Common myeloid progenitor, CD34-positive (primary cell): Measurements from ENCODE around the gene ZBTB7C.

Experiments used
- CTCF ChIA-PET: fragments of 350-600 bp; sonication (Branson Sonifier 250); formaldehyde crosslinking; loops from one replicate; lab custom pipeline; 2021; ENCODE audit warnings: antibody characterized with exemption; lab: Charles Lee
- POLR2A ChIA-PET: fragments of 350-600 bp; sonication (Branson Sonifier 250); formaldehyde crosslinking; loops from one replicate; lab custom pipeline; 2021; ENCODE audit warnings: antibody characterized with exemption; lab: Charles Lee
- DNase-seq, 3 donors: peaks; one replicate each; pipeline versions ENCODE4 v3.0.0 to v3.0.0-alpha.2; 2013
- H3K27ac ChIP-seq, 2 experiments: 1 replicate in 1 of 2; 2 replicates in 1 of 2; pipeline ENCODE4 v1.7.0; 2013; ENCODE audit warnings: inconsistent platforms in 2 of 2, low read length in 2 of 2, mild to moderate bottlenecking in 2 of 2, low read depth in 1 of 2, moderate library complexity in 1 of 2; ENCODE audit not compliant: severe bottlenecking in 2 of 2, insufficient read depth in 1 of 2, poor library complexity in 1 of 2
- H3K27me3 ChIP-seq, 5 experiments: replicated peaks in 2 of 5; 1 replicate in 3 of 5; 2 replicates in 2 of 5; pipeline versions ENCODE4 v1.6.1 to v1.7.0; 2013; ENCODE audit warnings: low read length in 4 of 5, mild to moderate bottlenecking in 2 of 5, moderate library complexity in 2 of 5, inconsistent platforms in 1 of 5; ENCODE audit not compliant: insufficient read depth in 5 of 5, control insufficient read depth in 4 of 5
- H3K36me3 ChIP-seq, 4 experiments: 1 replicate in 2 of 4; 2 replicates in 2 of 4; pipeline versions ENCODE4 v1.6.1 to v1.7.0; 2013; ENCODE audit warnings: low read length in 3 of 4, control low read depth in 1 of 4, mild to moderate bottlenecking in 1 of 4; ENCODE audit not compliant: control insufficient read depth in 4 of 4, insufficient read depth in 4 of 4
- H3K4me1 ChIP-seq, 4 experiments: 1 replicate in 3 of 4; 2 replicates in 1 of 4; pipeline versions ENCODE4 v1.6.1 to v1.7.1; 2013; ENCODE audit warnings: low read length in 3 of 4, mild to moderate bottlenecking in 3 of 4, control low read depth in 1 of 4, inconsistent platforms in 1 of 4, moderate library complexity in 1 of 4; ENCODE audit not compliant: control insufficient read depth in 4 of 4, insufficient read depth in 4 of 4; ENCODE audit errors: control extremely low read depth in 1 of 4
- H3K4me3 ChIP-seq, 7 experiments: 1 replicate in 4 of 7; 2 replicates in 3 of 7; pipeline versions ENCODE4 v1.5.1 to v1.7.0; 2013; ENCODE audit warnings: mild to moderate bottlenecking in 7 of 7, low read length in 6 of 7, moderate library complexity in 6 of 7, inconsistent platforms in 2 of 7, low read depth in 2 of 7, control low read depth in 1 of 7; ENCODE audit not compliant: insufficient read depth in 4 of 7, control insufficient read depth in 1 of 7; ENCODE audit errors: extremely low read depth in 1 of 7
- H3K9me3 ChIP-seq, 5 experiments: 1 replicate in 4 of 5; 2 replicates in 1 of 5; pipeline versions ENCODE4 v1.6.1 to v1.7.1; 2013; ENCODE audit warnings: low read length in 4 of 5, mild to moderate bottlenecking in 2 of 5, inconsistent platforms in 1 of 5, low read depth in 1 of 5, moderate library complexity in 1 of 5; ENCODE audit not compliant: control insufficient read depth in 4 of 5, insufficient read depth in 2 of 5; ENCODE audit errors: control extremely low read depth in 1 of 5
- WGBS: methylation state at CpG from one replicate; pipeline ENCODE4 v1.1.5; 2013; ENCODE audit not compliant: insufficient coverage; 5-methylcytosine and 5-hydroxymethylcytosine counted together

ZBTB7C gene

GRCh38 chr18:48165111-48165866, 243.9 kb downstream of the ZBTB7C start:
- no peaks in the 10 kb centered on the region for H3K9me3 ChIP-seq
- no peak overlapping the region for H3K4me3 ChIP-seq
- H3K27ac ChIP-seq: no peak overlapping the region
- ChIA-PET CTCF (interaction anchor here (1.1 kb wide), 2 partner anchors 22 to 410 kb away, joined by 3 to 4 read pairs; no protein-coding TSS in a partner anchor), POLR2A (no interaction called here)
- H3K4me1 ChIP-seq: peaks cover 5 to 58% (median 32%) of the 10 kb centered on the region in 4 experiments
- H3K36me3 ChIP-seq: no peaks in the 10 kb centered on the region
- peak; percentile 30 to 89 (median 87) for DNase-seq
- H3K27me3 ChIP-seq: peaks cover 0 to 27% (median under 1%) of the 10 kb centered on the region in 5 experiments
- 63% methylated on average over 11 of the region's 13 CpGs for WGBS

GRCh38 chr18:48164701-48165100, 244.5 kb downstream of the ZBTB7C start:
- Histone ChIP-seq H3K27me3 (peaks cover 0 to 33% (median 3%) of the 10 kb centered on the region in 5 experiments), H3K36me3 (no peaks in the 10 kb centered on the region), H3K4me3 (no peak overlapping the region), H3K9me3 (no peaks in the 10 kb centered on the region), H3K27ac (no peak overlapping the region), H3K4me1 (peaks cover 5 to 58% (median 32%) of the 10 kb centered on the region in 4 experiments)
- no peak for DNase-seq
- POLR2A ChIA-PET: no interaction called here
- CTCF ChIA-PET: no interaction called here
- no CpG with 5 or more reads among the region's 1 CpG for WGBS

GRCh38 chr18:48164116-48164515, 245.1 kb downstream of the ZBTB7C start:
- Histone ChIP-seq H3K27ac (no peak overlapping the region), H3K4me3 (no peak overlapping the region), H3K27me3 (peaks cover 0 to 33% (median 3%) of the 10 kb centered on the region in 5 experiments), H3K4me1 (peaks cover 5 to 58% (median 32%) of the 10 kb centered on the region in 4 experiments), H3K36me3 (no peaks in the 10 kb centered on the region), H3K9me3 (no peaks in the 10 kb centered on the region)
- ChIA-PET POLR2A (no interaction called here), CTCF (no interaction called here)
- WGBS: 97% methylated on average over 4 of the region's 4 CpGs
- no peak for DNase-seq

GRCh38 chr18:48163738-48164115, 245.5 kb downstream of the ZBTB7C start:
- Histone ChIP-seq H3K27ac (no peak overlapping the region), H3K4me3 (no peak overlapping the region), H3K27me3 (peaks cover 0 to 35% (median 3%) of the 10 kb centered on the region in 5 experiments), H3K36me3 (no peaks in the 10 kb centered on the region), H3K9me3 (no peaks in the 10 kb centered on the region), H3K4me1 (peaks cover 5 to 56% (median 32%) of the 10 kb centered on the region in 4 experiments)
- ChIA-PET CTCF (no interaction called here), POLR2A (no interaction called here)
- WGBS: no CpG with 5 or more reads among the region's 3 CpGs
- DNase-seq: no peak

DNA sequence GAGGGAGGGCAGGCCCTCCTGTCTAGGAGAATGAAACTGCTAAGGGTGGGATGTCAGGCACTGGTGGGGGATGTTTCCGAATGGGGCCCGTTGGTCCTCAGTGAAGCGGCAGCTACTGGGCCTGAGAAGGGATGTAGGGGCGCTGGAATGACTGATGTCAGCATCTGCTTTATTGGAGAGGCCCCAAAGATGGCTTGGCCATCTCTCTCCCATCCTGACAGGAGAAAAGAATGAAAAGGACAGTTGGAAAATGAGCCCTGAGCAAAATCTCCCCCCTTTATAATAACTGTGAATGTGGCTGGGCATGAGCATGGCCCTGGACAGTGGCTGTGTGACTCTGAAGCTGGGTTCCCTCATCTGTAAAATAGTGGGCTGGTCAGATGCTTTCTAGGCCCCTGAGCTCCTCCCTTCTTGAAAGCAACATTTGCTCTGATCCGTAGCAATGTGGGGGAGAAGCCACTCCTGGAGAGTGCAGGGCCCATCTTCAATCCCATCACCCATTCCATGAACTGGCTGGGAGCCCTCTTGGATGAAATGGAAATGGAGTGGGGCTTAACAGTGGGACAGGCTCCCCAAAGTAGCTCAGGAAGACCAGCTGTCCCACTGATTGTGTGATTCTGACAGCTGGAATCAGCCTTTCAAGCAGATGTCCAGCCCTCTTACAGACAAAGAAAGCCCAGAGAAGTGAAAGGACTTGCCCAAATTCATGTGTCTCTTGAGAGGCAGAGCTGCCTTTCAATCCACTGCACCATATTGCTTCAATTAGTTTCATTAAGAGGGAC, 246.0 kb downstream of the ZBTB7C start:
- peaks cover 5 to 56% (median 32%) of the 10 kb centered on the region in 4 experiments for H3K4me1 ChIP-seq

DNA sequence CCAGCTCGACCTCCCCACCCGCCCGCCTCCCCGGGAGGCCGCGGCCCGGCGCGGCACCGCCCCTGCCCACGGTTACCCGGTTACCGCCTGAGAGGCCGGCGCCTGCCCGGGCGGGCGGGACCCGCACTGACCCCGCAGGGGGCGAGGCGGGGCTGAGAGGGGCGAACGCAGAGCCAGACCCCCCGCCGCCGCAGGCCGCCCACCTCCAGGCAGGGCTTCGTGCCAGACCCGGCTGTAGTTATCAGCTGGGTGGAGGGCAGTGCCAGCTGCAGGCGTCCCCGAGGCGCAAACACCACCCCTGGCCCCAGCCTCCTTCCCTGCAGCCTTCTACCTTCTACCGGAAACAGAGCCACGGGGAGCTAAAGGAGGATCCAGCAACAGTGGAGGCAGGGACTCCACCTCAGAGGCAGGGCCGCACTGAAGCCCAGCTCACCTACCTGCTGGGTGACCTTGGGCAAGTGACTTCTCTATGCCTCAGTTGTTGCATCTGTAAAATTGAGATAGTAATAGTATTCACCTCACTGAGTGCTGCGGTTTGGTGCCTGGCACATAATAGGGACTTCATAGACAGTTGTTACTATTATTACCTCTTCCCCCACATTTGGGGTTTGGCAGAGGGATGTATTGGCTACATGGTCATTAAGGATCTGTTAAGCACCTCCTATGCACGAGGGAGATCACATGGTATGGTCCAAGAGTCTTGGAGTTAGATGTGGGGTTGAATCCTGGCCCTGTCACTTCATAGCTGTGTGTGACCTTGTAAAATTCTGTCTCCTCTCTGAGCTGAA, 247.1 kb downstream of the ZBTB7C start:
- POLR2A ChIA-PET: no interaction called here
- peaks cover 0 to 39% (median 4%) of the 10 kb centered on the region in 5 experiments for H3K27me3 ChIP-seq
- peak in 2 of 3 donors; percentile 42 to 45 for DNase-seq
- H3K9me3 ChIP-seq: no peaks in the 10 kb centered on the region
- H3K4me3 ChIP-seq: peak overlapping the region; percentile 29 to 69 (median 48)
- no peaks in the 10 kb centered on the region for H3K36me3 ChIP-seq
- CTCF ChIA-PET: interaction anchor here (0.9 kb wide), 1 partner anchor 11 kb away, joined by 3 read pairs; no protein-coding TSS in a partner anchor
- 5% methylated on average over 25 of the region's 38 CpGs for WGBS
- H3K4me1 ChIP-seq: peaks cover 5 to 46% (median 30%) of the 10 kb centered on the region in 4 experiments
- H3K27ac ChIP-seq: no peak overlapping the region

More for the DNA sequence above, 246.0 kb downstream of the ZBTB7C start:
- H3K9me3 ChIP-seq: no peaks in the 10 kb centered on the region
- H3K36me3 ChIP-seq: no peaks in the 10 kb centered on the region
- no peak for DNase-seq
- CTCF ChIA-PET: no interaction called here
- 98% methylated on average over 4 of the region's 5 CpGs for WGBS
- POLR2A ChIA-PET: no interaction called here
- H3K27ac ChIP-seq: no peak overlapping the region
- no peak overlapping the region for H3K4me3 ChIP-seq
- peaks cover 0 to 38% (median 3%) of the 10 kb centered on the region in 5 experiments for H3K27me3 ChIP-seq
